Neutrophil (primary cell): ENCODE data around the gene TNK2.

Experiments
- H3K27ac ChIP-seq: fragments of 200-600 bp; sonication (generic); 2 replicates; pipeline ENCODE4 v1.5.1; 2016; ENCODE audit warnings: mild to moderate bottlenecking, moderate library complexity
- H3K27me3 ChIP-seq: fragments of 200-600 bp; sonication (generic); 2 replicates; pipeline ENCODE4 v1.6.0; 2016; ENCODE audit warnings: mild to moderate bottlenecking
- H3K36me3 ChIP-seq: fragments of 200-600 bp; sonication (generic); 2 replicates; pipeline ENCODE4 v1.5.1; 2017
- H3K4me1 ChIP-seq, 2 experiments: fragments of 200-600 bp in 1 of 2; sonication (generic) in 1 of 2; 1 replicate in 1 of 2; 2 replicates in 1 of 2; pipeline versions ENCODE4 v1.5.1 to v1.6.1; 2013 to 2016; ENCODE audit warnings: low read depth in 1 of 2, low read length in 1 of 2, mild to moderate bottlenecking in 1 of 2, moderate library complexity in 1 of 2; ENCODE audit not compliant: control insufficient read depth in 1 of 2, insufficient read depth in 1 of 2
- H3K4me3 ChIP-seq, 2 experiments: fragments of 200-600 bp in 1 of 2; sonication (generic) in 1 of 2; 1 replicate in 1 of 2; 2 replicates in 1 of 2; pipeline ENCODE4 v1.5.1; 2013 to 2016; ENCODE audit warnings: low read depth in 1 of 2, low read length in 1 of 2, mild to moderate bottlenecking in 1 of 2, moderate library complexity in 1 of 2
- H3K9me3 ChIP-seq: fragments of 200-600 bp; sonication (generic); 2 replicates; pipeline ENCODE4 v1.5.1; 2016
- TF ChIP-seq, protein P1 (sequence below): fragments of 200-600 bp; sonication (generic); IDR thresholded peaks from 2 replicates; pipeline ENCODE4 v1.5.1; 2016; ENCODE audit warnings: antibody characterized with exemption

TNK2 gene

GRCh38 chr3:195893916-195894465 is 14.4 kb downstream of the TNK2 start:
- Histone ChIP-seq H3K4me3 (peak overlapping the region in 1 of 2 experiments; percentile 91), H3K27ac (no peak overlapping the region), H3K9me3 (no peaks in the 10 kb centered on the region), H3K4me1 (peaks cover 43 to 58% of the 10 kb centered on the region in 2 experiments), H3K27me3 (no peaks in the 10 kb centered on the region), H3K36me3 (peaks cover 18% of the 10 kb centered on the region)
- TF ChIP-seq, protein P1, sequence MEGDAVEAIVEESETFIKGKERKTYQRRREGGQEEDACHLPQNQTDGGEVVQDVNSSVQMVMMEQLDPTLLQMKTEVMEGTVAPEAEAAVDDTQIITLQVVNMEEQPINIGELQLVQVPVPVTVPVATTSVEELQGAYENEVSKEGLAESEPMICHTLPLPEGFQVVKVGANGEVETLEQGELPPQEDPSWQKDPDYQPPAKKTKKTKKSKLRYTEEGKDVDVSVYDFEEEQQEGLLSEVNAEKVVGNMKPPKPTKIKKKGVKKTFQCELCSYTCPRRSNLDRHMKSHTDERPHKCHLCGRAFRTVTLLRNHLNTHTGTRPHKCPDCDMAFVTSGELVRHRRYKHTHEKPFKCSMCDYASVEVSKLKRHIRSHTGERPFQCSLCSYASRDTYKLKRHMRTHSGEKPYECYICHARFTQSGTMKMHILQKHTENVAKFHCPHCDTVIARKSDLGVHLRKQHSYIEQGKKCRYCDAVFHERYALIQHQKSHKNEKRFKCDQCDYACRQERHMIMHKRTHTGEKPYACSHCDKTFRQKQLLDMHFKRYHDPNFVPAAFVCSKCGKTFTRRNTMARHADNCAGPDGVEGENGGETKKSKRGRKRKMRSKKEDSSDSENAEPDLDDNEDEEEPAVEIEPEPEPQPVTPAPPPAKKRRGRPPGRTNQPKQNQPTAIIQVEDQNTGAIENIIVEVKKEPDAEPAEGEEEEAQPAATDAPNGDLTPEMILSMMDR = no peak

DNA sequence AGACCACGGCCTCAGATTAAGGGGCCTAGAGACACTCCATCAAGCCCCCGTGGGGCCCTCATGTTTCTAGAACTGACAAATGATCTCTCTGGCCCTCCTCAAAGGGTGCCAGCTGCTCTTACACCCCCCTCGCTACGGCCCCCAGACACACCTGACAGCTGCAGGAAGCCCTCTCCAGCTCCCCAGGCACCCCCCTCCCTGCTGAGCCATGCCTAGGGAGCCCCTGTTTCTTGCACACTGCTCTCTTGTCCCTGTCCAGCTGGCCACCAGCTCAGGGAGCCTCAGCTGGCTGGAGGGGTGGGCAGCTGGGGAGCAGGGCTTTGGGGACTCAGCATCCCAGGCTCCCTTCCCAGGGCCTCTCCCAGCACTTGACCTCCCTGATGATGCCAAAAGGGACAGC is 14.8 kb downstream of the TNK2 start:
- H3K27me3 ChIP-seq = no peaks in the 10 kb centered on the region
- H3K36me3 ChIP-seq = peaks cover 18% of the 10 kb centered on the region
- TF ChIP-seq, protein P1 = no peak
- H3K27ac ChIP-seq = no peak overlapping the region
- H3K4me1 ChIP-seq = peaks cover 40 to 53% of the 10 kb centered on the region in 2 experiments
- H3K9me3 ChIP-seq = no peaks in the 10 kb centered on the region
- H3K4me3 ChIP-seq = no peak overlapping the region

DNA sequence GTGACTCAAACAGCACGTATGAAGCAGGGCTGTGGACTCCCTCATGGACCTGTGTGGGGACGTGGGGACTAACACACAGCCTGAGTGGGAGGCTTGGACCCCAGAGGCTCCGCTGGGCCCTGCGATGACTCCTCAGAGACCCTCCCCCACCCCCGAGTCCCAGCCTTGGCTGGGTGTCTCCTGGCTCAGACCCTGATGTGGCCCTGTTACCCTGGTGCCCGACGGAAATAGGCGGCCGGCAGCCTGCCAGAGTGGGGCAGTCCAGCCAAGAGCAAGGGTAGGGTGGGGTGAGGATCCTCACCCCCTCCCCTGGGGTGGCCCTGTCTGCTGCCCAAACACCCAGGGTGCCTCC is 15.3 kb downstream of the TNK2 start:
- H3K4me3 ChIP-seq = no peak overlapping the region
- H3K36me3 ChIP-seq = peaks cover 23% of the 10 kb centered on the region
- H3K27me3 ChIP-seq = no peaks in the 10 kb centered on the region
- H3K4me1 ChIP-seq = peaks cover 35 to 48% of the 10 kb centered on the region in 2 experiments
- H3K9me3 ChIP-seq = no peaks in the 10 kb centered on the region
- TF ChIP-seq, protein P1 = no peak
- no peak overlapping the region for H3K27ac ChIP-seq

- no peaks in the 10 kb centered on the region for H3K9me3 ChIP-seq
- peaks cover 29 to 42% of the 10 kb centered on the region in 2 experiments for H3K4me1 ChIP-seq
- TF ChIP-seq, protein P1 = no peak
- H3K4me3 ChIP-seq = no peak overlapping the region
- no peaks in the 10 kb centered on the region for H3K27me3 ChIP-seq
- peaks cover 30% of the 10 kb centered on the region for H3K36me3 ChIP-seq
- H3K27ac ChIP-seq = no peak overlapping the region
Observed at GRCh38 chr3:195892105-195893043, 16.0 kb downstream of the TNK2 start.

GRCh38 chr3:195891431-195892104 is 16.8 kb downstream of the TNK2 start:
- Histone ChIP-seq H3K4me3 (no peak overlapping the region), H3K9me3 (no peaks in the 10 kb centered on the region), H3K36me3 (peaks cover 37% of the 10 kb centered on the region), H3K27ac (no peak overlapping the region), H3K4me1 (peaks cover 21 to 34% of the 10 kb centered on the region in 2 experiments), H3K27me3 (no peaks in the 10 kb centered on the region)
- TF ChIP-seq, protein P1 = no peak
